Upper lobe of left lung (tissue), 4 donors: ENCODE results near the gene OAT.

Experiments used
- CTCF ChIP-seq, 6 experiments: fragments of 450-650 bp in 4 of 6; fragments of 200-600 bp in 2 of 6; sonication (generic) in 2 of 6; IDR thresholded peaks; one replicate each; pipeline ENCODE4 v1.5.1; 2016 to 2019; ENCODE audit warnings: antibody characterized with exemption in 6 of 6
- EP300 ChIP-seq, 4 donors: sonication (generic); formaldehyde crosslinking; IDR thresholded peaks; one replicate each; pipeline ENCODE4 v1.5.1; 2017; ENCODE audit warnings: antibody characterized with exemption in 4 of 4, control low read depth in 2 of 4
- POLR2A ChIP-seq, 4 donors: fragments of 450-650 bp; IDR thresholded peaks; one replicate each; pipeline ENCODE4 v1.5.1; 2016 to 2017; ENCODE audit warnings: antibody characterized with exemption in 4 of 4, mild to moderate bottlenecking in 2 of 4

GRCh38 chr10:124419635-124420034 lies 912 bp upstream of the OAT start:
- TF ChIP-seq CTCF (IDR thresholded peaks at IDR 0.05) (no peak), POLR2A (IDR thresholded peaks at IDR 0.05) (no peak), EP300 (IDR thresholded peaks at IDR 0.05) (no peak)
